Activated CD4-positive, alpha-beta T cell treated with anti-CD3 and anti-CD28 coated beads, Interleukin-2, amount 50 U/mL, for 4 hours (primary cell): ENCODE results near the gene SAP30L.

Experiments
- DNase-seq, 2 experiments: peaks; one replicate each; pipeline ENCODE4 v3.0.0-alpha.2; 2020

The SAP30L gene

GRCh38 chr5:154481584-154482381 lies 36.0 kb downstream of the SAP30L start:
- DNase-seq = no peak

DNA sequence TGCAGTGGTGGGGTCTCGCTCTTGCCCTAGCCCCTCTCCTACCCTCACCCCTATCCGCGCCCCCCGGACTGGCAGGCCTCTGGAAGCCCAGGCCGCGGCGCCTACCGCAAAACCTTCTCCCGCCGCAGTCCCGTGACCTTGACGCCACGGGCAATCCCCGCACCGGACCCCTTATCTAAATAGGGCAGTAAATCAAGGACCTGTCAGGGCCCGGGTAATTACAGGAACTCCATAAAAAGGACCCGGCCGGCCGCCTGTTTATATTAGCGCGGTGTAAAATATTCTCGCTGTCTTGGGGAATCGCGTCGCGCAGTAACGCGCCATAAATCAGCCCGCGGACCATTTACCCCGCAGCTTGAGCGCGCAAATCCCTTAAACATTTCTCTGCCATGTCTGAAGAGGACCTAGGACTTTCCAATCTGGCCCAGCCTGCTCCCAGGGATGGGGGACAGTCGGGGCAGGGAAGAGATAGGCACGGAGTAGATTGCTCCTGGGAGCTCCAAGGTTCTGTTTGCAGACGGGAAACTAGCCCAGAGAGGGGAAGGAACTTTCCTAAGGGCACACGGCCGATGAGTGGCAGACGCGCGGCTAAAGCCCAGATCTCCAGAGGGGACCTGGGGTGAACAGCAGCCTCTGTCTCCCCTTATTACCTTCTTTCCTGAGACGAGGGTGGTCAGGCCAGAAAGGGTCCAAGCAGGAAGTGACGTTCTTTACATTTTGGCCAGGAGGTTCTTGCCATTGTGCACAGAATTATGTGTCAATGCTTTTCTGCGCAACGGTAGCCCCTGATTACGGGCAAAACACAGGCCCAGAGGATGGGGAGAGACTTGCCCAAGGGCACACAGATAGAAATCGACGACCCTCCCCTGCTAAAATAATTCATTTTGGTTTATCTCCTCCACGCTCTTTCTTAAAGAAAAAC lies 37.0 kb downstream of the SAP30L start:
- DNase-seq = no peak

DNA sequence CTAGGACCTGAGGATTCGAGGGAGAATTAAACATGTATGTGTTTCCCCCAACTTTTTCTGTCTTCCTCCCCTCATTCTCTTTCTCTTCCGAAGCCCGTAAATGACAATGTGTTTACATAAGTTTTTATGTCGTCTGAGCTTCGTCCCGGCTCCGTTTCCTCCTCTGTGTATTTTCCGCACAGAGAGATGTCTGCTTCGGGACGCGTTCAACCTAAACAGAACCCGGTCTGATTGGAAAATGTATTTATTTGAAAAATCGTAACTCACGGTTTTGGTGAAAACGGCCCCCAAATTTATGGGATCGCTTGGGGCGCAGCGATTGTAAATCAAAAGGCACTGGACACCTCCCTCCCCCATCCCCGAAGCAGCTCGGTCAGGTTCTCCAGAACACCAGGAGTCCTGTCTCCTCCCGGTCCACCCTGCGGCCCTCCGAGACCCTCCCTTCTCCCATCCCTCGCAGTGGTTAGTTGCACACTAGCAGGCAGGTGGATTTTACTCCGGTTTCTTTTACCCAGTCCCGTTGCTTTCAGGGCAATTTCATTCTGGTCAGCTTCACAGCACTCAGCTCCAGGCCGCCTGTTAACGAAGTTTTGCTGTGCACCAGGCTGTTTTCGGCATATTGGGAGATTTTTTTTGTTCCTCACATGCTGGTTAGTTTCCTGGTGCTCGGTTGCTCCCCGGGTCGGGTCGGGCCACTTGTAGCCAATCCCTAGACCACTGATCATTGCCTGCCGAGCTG lies 38.0 kb downstream of the SAP30L start:
- DNase-seq = no peak

GRCh38 chr5:154484393-154485095 lies 38.7 kb downstream of the SAP30L start:
- DNase-seq = no peak

- DNase-seq = no peak
Measured at GRCh38 chr5:154485096-154485491, 39.3 kb downstream of the SAP30L start.

GRCh38 chr5:154485850-154486426 lies 40.1 kb downstream of the SAP30L start:
- DNase-seq = no peak

DNA sequence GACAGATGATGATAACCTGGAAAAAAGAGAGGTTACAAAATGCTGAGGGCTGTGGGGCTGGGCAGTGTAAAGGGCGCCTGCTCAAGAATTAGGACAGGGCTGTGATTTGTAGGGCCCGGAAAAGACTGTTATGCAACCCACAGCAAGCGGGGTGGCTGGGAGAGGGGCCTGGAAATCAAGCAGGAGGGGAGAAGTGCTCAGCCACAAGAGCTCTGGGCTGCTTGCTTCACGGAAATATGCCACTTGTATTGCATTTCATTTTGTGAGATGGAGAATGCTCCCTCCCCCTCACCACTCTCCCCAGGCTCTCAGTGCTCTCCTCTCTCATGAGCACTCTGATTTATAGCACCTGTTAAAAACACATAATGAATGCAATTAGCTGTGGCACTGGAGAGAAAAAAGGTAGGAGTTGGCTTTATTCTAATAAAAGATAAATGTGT lies 40.6 kb downstream of the SAP30L start:
- DNase-seq = no peak

DNA sequence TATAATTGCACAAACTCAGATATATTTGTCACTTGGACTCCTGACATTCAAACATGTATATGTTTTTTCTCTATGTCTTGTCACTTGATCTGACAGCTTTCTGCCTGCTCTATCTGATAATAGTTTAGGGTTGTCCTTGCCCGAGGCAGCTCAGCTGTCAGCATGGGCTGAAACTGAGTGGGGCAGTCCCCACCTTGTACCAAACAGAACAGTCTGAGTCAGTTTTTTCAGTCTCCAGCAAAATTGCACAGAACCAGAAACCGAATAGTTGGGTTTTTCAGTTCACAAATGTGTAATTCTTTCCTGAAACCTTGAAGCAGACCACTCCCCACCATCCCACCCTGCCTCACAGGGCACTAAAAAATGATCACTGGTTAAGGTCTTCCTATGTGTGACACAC lies 41.7 kb downstream of the SAP30L start:
- DNase-seq = no peak

DNA sequence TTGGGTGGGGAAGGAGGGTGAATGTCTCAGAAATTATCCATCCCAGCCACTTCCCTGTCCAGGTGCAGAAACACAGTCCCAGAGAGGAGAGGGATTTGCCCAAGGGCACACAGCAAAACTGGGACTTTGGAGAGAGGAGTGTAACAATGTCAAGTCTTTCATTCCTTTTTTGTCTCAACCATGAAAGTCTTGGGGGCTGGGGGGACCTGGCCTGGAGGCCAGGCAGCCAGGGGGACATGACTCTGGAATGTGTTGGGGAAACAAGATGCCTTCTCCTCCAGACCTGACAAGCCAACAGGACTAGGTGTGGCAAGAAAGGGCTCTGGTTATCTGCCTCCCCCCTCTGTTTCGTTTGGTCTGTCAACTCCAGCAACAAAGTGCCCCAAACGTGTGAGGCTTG lies 46.1 kb downstream of the SAP30L start:
- DNase-seq = no peak

DNA sequence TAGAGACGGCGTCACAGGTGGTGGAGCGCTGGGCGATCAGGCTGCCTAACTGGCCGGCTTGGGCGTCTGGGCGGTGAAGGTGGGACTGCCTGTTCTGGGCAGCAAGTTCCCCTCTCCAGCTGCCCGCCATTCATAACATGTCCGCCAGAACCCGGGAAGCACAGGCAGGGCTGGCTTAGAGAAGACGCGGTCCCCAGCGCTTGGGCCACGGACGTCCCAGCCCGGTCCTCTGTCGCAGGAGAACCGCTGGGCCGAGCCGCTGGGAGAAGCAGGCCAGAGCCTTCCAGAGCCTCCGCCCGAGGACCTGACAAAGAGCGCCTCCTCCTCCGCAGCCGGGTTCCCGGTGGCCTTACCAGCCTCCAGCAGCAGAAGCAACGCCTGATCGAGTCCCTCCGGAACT lies 47.5 kb downstream of the SAP30L start:
- no peak for DNase-seq

DNA sequence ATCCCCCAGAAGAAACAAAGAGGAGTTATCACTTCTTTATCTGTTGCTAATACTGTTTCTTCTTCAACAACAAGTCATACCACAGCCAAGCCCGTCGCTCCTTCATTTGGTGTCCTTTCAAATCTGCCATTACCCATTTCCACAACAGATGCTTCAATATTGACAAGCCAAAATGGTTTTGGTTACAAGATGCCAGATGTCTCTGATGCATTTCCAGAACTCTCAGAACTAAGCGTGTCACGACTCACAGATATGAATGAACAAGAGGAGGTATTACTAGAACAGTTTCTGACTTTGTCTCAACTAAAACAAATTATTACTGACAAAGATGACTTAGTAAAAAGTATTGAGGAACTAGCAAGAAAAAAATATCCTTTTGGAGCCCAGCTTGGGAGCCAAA lies 48.2 kb downstream of the SAP30L start:
- no peak for DNase-seq

DNA sequence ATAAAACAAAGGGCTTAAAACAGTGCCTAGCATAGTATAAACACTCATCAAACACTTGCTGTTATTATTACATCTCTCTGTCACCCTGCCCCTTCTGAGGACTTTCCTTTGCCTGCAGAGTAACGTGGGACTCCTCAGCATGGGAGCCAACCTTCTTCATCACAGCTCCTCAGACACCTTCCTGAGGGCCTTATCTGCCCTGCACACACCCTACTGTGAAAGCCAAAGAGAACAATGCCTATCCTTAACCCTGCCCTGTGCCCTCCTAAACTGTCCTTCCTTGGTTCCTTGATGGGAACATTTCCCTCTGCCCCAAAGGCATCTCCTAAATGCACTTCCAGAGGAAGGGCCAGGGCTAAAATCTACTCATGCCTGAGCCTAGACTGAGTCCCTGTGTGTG lies 52.8 kb downstream of the SAP30L start:
- no peak for DNase-seq

- no peak for DNase-seq
Measured at GRCh38 chr5:154498994-154499393, 53.2 kb downstream of the SAP30L start.

DNA sequence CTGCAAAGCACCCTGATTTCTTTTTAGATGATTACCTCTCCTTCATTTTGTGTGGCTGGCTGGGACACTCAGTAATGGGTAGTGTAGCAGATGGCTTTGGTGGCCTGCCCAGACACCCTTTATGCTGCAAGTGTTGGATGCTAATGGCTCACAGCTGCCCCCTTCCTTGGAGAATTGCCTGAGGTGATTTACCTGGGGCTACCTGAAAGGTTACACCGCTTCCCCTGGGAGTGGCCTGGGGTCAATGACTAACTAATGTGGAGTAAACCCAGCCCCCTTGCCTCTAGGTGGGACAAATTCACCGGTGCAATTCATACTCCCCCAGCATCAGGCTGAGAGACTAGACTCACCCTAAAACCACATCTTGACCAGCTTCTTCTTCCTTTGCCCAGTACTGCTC lies 55.8 kb downstream of the SAP30L start:
- no peak for DNase-seq

DNA sequence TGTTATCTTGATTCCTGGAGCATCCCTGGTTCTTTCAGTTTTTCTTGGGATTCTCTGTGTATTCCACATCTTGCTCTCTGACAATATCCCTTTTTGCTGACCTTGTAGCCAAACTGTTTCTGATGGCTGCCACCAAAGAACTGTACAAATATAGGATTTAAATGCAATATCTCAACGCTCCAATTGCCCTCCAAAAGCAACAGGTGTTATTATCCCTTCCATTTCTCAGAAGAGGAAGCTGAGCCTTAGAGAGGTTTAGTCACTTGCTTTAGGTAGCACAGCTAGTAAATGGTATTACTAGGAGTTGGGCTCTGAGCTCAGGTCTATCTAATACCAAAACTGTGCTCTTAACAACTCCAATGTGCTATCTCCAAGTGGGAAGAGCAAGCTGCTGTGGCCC lies 56.4 kb downstream of the SAP30L start:
- no peak for DNase-seq

DNA sequence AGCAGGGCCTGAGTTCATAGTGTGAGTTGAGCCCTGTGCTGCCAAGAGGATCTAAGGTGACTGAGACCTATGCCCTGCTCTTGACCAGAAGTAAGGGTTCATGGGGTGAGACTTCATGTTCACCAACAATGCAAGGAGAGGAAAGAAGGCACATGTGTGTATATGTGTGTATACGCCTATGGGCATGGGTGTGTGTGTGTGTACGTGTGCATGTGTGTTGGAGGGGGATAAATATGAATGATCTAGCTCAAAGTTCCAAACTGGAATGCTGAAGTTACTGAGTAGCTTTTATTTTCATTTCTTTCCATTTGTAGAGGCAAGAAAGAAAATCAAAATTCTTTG lies 57.9 kb downstream of the SAP30L start:
- no peak for DNase-seq

DNA sequence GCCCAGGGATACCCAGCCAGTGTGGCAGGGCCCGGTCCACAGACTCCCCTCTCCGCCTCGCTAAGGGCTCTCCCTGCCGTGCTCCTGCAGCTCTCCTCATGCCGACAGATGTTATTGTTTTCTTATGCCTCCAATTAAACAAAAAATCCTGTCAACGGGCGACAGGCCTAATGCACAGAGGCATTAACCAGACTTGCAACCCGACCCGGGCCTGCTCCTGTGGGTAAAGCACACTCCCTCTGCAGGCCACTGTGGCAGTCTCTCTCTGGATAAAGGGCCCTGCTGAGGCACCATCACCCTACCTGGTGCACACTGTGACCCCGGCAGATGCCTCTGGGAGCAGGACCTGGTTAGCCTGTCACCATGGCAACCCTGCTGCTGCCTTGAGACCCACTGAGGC lies 59.8 kb downstream of the SAP30L start:
- no peak for DNase-seq

DNA sequence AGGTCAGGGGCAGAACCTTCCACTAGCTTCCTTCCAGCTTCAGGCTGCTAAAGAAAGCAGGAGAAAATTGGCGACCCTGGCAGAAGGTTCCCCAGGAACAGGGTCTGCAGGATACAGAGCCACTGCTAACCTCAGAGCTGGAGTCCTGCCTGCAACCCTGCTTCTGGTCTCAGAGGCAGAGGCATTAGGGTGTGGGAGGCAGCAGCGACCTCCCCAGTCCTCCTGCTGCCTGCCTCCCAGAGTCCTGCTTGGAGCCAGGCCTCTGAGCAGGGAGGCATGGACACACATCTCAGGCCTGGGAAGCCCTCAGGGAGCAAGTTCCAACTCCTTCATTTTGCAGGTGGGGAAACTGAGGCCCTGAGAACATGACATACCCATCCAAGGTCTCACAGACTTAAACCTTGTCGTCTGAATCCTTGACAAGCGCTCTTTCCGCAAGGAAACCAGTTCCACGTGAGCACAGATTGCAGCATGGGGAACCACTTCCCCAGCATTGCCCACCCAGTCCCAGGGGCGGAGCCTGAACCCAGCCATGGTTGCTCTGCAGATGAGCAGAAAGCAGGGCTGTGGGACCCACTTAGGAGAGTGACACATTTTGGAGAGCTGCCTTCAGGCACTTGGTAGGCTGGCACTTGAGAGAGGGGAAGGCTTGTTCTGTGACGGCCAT lies 60.4 kb downstream of the SAP30L start:
- DNase-seq = no peak

DNA sequence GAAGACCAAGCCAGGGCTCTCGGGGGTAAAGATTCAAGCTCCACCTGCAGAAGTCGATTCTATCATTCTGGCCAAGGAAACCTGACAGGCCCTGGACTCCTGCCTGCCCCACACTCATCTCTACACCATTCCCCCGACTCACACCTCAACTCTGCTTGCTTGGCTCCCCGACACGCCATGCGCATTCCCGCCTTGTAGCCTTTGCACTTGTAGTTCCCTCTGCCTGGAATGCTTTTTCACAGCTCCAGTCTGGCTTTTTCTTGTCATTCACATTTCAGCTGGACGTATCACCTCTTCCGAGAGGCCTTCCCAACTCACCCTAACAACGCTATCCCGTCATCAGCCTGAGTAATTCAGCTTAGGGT lies 60.9 kb downstream of the SAP30L start:
- no peak for DNase-seq

GRCh38 chr5:154508114-154508513 lies 62.3 kb downstream of the SAP30L start:
- DNase-seq = no peak

GRCh38 chr5:154509784-154510555 lies 64.2 kb downstream of the SAP30L start:
- DNase-seq = no peak
